Retinal pigment epithelial cell (primary cell): Measurements from ENCODE around the gene MBNL1.

ENCODE experiments used
- DNase-seq: peaks from one replicate; pipeline ENCODE4 v3.0.0-alpha.2; 2010; ENCODE audit warnings: low read depth
- H3K4me3 ChIP-seq: 2 replicates; pipeline ENCODE4 v1.5.1; 2011; ENCODE audit warnings: mild to moderate bottlenecking, low read length, control low read depth, moderate library complexity
- TF ChIP-seq, protein P1 (sequence below): conservative IDR thresholded peaks from 2 replicates; pipeline ENCODE4 v1.5.1; 2011; ENCODE audit warnings: low read depth, low read length, control low read depth, inconsistent platforms

MBNL1 gene

DNA sequence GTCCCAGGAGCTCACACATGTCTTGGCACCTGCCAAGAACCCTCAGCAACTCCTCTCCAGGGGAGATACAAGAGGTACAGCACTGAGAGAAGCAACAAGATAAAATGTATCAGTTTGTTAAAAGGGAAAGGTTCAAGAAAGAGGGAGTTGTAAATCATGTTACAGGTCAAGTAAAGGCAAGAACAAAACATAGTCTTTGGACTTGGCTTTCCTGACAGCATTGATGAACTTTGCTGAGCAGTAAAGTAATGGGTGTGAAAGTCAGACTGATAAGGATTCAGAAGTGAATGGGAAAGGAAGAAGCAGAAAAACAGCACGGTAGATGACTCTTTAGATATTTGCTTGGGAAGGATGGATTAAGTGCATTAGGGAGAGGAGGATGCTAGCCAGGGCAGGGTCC, 27.1 kb downstream of the MBNL1 start:
- H3K4me3 ChIP-seq: no peak overlapping the region
- DNase-seq: no peak
- TF ChIP-seq, protein P1, sequence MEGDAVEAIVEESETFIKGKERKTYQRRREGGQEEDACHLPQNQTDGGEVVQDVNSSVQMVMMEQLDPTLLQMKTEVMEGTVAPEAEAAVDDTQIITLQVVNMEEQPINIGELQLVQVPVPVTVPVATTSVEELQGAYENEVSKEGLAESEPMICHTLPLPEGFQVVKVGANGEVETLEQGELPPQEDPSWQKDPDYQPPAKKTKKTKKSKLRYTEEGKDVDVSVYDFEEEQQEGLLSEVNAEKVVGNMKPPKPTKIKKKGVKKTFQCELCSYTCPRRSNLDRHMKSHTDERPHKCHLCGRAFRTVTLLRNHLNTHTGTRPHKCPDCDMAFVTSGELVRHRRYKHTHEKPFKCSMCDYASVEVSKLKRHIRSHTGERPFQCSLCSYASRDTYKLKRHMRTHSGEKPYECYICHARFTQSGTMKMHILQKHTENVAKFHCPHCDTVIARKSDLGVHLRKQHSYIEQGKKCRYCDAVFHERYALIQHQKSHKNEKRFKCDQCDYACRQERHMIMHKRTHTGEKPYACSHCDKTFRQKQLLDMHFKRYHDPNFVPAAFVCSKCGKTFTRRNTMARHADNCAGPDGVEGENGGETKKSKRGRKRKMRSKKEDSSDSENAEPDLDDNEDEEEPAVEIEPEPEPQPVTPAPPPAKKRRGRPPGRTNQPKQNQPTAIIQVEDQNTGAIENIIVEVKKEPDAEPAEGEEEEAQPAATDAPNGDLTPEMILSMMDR: no peak

DNA sequence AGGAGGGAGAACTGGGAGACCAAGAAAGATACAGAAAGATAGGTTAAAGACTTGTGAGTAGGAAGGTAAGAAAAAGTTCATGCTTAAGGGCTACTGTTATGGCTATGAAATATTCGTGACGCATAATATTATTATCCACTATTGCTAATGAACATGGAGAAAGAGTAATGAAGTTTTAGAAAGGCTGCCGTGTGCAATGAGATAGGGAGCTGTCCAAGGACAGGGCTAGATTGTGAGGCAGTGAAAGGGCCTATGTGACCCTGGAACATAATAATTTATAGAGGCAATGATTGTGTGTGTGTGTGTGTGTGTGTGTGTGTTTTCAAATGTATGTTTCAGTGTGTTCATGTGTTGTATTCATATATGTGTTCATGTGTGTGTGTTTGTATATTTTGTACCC, 27.7 kb downstream of the MBNL1 start:
- H3K4me3 ChIP-seq: no peak overlapping the region
- TF ChIP-seq, protein P1: no peak
- no peak for DNase-seq

DNA sequence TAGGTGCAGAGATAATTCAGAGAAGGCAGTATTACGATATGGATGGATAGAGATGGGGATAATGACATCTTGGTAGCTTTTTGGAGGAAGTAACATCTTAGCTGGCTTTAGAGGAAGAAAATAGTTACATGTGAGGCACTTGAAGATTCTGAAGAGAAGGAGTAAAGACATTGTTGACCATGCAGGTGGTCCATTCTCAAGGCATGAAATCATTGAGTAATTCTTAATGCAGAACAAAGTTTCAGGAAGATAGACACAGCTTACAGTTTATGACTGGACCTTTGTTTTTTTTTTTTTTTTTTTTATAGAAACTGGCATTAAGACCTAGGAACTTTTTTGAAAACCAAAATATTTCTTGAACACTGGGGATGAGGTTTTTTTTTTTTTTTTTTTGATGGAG, 28.2 kb downstream of the MBNL1 start:
- no peak for DNase-seq
- TF ChIP-seq, protein P1: no peak
- no peak overlapping the region for H3K4me3 ChIP-seq

DNA sequence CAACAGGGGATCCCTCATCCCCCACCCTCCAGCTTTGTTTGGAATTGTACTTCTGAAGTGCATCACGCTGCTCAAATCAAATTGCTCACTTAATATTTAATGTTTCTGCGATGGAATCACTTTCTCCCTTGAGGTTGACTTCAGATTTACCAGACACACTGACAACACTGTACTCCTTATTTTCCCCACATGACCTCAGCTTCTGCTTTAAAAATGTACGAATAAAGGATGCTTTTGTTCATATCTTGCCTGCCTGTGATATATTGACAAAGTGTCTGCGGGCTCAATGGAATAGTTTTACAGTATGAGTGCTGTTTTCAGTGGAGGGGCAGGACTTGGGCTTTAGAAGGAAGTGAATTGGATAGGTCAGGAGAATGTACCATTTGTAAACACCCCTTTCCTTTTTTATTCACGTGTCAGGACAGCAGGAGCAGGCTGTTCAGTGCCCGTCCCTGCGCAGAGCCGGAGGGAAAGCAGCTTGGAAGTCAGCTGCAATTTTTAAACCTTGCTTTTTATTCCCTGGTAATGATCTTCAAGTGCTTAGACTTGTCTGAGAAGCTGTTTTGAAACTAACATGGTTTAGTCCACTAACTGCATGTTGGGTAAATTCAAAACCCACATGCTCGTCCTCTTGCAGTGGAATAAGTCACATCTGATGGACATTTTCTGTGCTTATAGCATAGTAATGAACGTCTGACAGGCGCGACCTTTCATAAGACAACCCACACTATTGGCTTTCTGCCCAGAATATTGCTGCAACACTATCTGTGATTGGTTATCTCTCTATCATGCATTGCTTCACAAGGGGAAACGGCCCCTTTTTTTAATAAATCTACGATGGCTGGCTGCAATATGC, 29.9 kb downstream of the MBNL1 start:
- peak; percentile 88 for DNase-seq
- TF ChIP-seq, protein P1: no peak
- peak overlapping the region; percentile 68 for H3K4me3 ChIP-seq

DNA sequence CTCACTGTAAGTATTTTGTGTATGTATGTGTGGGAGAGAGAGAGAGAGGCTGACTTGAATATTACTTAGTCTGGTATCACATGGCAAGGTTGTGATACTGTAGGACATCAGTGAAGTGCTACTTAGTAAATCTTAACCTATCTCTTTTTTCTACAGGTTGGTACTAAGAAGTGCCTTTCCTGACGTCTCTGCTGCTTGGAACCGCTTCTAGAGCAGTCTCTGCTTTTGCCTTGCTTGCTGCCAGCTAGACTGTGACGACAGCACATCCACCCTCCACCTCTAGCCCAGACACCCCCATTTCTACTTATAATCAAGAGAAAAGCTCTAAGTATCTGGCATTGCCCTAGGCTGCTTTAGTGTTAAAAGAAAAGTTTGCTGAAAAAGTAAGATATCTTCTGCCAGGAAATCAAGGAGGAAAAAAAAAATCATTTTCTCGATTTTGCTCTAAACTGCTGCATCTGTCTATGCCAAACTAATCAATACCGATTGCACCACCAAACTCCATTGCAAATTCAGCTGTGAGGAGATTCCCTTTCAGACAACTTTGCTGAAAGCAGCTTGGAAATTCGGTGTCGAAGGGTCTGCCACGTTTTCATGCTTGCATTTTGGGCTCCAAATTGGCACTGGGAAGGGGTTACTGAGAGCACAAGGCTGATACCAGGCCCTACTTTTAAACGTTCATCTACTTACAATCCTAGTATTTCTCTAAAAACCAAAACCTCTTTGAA, 30.7 kb downstream of the MBNL1 start:
- H3K4me3 ChIP-seq: peak overlapping the region; percentile 68
- no peak for DNase-seq
- TF ChIP-seq, protein P1: no peak

DNA sequence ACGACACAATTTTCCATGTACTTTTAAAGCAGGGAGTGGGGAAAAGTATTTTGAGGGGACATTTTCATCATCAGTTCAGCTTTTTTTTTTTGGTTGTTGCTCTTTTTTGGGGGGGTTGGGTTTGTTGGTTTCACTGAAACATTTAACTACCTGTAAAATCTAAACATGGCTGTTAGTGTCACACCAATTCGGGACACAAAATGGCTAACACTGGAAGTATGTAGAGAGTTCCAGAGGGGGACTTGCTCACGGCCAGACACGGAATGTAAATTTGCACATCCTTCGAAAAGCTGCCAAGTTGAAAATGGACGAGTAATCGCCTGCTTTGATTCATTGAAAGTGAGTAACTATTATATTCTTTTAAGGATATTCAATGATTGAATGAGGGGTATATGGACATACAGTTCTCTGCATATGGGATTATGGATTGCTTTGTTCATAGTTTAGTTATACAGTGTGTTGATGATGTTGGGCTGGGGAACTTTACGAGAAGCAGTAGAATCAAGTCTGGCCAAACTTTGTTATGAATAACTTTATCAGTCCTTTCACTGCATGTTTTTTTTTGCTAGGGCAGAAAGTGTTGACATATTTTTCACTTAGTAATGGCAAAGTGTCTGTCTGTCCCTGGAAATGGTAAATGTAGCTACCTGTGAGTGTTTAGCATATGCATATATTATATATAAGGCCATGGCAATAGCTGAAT, 31.5 kb downstream of the MBNL1 start:
- DNase-seq: no peak
- TF ChIP-seq, protein P1: no peak
- H3K4me3 ChIP-seq: no peak overlapping the region
